GM18502 (cell line): Measurements from ENCODE around the gene FOXF1.

Source experiments
- ATAC-seq: cut with Tn5 transposase; IDR thresholded peaks from one replicate; pipeline ENCODE4 v1.9.1; 2021; ENCODE audit warnings: mild to moderate bottlenecking; ENCODE audit not compliant: unreplicated experiment, poor library complexity

The FOXF1 gene

DNA sequence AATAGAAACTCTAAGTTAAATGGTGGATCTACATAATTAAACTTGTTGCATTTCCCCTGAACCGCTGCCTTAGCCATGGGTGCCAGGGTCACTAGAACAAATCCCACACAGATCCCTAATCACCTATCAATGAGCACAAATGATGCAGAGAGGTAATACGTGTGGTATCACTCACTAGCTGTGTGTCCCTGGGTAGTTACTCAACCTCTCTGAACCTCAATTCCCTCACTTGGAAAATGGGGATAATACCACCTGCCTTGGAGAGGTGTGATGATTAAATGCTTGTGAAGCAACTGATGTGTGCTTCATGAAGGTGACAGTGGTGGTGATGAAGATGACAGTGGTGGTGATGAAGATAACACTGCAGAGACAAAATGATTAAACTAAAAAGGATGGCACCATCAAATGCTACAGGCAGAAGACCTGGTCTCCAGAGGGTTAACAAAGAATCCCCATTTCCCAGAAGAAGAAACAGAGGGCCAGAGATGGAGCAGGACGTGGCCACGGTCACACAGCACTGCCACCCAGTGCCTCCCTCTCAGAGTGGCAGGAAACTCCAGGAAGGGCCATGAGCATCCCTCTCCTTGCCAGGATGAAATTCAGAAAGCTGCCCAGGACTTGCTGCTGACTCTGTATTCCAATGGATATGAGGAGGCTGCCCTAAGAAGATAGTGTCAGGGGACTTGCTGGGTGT, 17.9 kb upstream of the FOXF1 start:
- ATAC-seq = no peak

DNA sequence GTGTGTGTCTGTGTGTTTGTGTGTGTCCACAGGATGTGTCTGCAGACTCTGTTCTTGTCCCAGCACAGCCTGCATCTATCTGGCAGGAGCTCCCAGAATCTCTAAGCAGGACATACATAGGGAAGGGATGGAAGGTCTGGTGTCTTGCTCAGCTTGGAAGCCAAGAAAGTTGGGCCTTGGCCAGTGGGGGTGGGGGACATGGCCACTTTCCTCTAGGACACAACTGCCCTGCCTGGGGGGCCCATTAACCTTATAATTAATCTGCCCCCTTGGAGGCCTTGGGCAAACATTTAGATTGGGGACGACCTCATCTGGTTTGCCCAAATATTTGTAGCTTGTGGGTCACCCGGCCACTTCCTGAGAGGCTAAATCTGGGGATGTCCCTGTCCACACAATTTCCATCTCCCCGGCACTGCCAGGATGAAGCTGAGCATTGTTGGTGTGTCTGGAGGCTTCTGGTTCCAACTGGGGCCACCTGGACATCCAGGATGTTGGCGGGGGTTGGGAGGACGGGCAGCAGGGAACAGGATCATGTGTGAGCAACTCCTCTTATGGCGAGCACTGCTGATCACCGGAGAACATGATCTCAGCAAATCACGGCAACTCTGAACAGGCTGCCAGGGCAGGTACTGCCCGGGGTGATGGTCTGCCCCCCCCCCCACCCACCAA, 17.2 kb upstream of the FOXF1 start:
- ATAC-seq = no peak

DNA sequence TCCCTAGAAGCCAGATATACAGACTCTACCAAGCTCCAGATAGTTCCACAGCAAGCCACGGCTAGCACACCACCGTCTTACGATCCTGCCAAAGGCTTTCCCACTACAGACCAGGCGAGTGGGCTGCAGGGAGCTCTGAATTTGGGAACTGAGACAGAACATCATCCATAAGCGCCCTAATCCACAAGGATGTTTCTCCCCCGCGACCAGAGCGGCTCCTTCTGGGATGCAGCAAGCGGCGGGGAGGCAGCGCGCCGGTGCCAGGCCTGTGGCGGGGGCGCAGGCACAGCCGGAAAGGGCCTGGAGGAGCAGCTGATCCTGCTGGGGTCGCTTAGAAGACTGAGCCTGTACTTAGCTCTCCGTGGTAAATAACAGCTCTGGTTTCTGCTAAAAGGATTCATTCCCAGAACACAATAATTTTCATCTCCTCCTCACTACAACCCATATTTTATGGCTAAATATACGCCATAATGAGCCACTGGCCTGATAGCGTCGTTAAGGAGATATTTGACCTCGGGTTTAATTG, 16.2 kb upstream of the FOXF1 start:
- no peak for ATAC-seq

DNA sequence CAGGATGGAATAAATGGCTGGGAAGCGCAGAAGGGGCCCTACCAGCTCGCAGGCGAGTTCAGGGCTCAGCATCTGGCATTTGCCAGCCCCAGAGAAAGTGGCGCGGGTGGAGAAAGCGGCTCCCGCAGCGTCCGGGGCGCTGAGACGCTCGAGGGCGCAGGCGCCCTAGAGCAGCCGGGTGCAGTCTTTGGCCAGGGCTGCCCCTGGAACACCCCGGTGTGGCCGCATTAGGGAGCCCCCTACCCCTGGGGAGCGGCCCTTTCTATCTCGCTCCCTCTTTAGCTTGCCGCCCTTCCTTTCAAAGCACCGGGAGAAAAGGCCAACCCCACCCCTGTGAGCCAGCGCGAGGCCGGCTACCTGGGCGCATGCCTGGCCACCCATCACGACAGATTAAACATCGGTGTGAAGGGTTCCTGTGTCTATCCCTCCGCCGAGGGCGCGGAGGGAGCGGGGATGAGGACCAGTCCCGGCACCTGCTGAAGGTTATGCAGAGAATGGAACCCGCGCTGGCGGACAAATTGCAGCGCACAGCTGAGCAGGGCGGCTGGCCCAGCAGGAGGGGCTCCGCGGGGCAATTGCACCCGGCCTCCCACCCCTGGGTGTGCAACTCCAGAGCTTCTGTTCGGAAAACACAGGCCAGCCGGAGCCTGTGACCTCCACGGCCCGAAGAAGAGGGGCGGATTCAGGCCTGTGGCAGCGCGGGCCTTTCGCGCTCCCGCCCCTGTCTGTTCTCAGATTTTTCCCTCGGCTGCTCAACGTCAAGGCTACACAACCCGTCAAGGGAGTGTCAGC, 15.6 kb upstream of the FOXF1 start:
- ATAC-seq = no peak

DNA sequence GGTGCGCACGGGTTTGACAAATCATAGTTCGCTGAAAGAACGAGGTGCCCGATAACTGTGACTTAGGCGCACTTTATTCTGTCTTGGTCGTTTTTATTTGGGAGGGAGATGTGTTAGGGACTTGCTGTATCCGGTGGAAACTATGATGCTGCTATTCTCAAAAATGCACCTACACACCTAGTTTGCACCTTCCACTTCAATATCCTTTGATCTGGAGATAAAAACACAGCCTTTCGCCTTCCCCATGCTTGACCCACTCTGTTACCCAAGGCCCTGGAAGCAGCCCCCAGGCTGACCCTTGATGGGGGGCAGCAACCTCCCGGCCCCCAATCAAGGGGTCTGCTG, 15.0 kb upstream of the FOXF1 start:
- ATAC-seq = no peak

DNA sequence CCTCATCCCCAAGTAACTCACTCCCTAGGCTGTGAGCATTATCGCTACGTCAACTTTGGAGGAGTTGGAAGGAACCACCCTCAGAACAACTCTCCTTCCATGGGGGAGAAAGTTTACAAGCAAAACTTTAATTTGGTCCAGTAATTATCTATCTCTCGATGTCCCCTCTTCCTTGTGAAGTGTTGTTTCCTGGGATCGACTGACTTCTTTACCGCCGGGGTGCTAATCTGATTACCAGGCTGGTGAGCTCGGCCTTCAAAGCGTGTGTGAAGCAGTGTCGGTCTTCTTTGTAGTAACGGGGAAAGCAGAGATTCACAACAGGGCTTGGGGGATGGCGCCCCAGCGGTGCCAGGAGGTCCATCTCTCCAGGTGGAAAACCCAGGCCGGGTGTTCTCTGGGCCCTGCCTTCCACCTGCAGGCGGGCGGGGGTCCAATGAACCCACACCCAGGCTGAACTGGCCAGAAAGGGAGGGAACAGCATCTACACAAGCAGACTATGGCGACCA, 14.5 kb upstream of the FOXF1 start:
- ATAC-seq = no peak

DNA sequence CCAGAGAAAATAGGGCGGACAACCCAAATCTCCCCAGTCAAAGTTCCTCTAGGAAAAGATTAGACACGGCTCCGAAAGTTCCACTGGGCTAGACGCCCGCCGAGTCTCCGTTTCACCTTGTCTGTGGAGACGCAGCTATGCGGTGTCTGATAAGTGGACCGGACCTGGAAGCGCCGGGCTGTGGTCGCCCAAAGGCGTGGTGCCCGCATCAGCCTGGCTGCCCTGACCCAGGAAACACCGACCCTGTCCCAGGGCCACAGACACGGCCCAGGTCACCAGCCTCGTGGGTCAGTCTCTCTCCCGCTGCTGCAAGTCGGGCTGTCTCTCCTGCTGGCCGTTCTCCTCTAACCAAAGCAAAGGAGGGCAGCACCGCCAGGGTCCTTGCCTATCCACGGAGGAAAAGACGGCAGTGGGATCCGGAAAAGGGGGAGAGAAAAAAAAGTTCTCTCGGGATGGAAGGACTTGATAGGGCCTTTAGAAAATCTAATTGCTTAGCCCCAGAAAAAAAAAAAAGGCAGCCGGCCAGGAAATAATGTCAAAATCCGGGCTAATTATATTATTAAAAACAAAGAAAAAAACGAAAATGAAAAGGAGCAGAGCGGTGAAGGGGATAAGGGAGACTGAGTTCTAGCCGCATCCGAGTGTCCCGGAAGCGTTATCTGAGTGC, 13.9 kb upstream of the FOXF1 start:
- ATAC-seq = no peak

DNA sequence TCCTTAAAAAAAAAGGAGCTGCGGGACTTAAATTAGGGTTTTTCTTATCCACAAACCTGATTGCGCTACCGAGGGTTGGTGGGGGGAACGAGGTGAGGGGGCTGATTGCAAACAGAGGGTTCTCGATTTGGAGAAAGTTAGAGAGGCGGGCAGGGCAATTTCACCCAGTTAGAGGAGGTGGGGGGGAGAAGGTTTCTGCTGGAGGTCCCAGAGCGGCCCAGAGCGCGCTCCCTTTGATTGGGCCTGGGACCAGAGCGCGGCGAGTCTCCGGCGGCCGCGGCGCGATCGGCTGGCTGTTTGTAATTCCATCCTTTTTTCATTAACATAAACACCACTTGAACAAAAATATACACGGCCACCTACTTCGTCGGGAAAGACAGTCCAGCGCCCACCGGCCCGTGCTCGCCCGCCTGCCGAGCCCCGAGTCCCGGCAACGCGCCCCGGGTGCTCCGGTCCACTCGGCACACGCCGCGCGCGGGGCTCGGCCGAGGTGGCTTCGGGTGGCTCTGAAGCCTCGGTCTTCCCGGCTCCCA, 13.3 kb upstream of the FOXF1 start:
- no peak for ATAC-seq

DNA sequence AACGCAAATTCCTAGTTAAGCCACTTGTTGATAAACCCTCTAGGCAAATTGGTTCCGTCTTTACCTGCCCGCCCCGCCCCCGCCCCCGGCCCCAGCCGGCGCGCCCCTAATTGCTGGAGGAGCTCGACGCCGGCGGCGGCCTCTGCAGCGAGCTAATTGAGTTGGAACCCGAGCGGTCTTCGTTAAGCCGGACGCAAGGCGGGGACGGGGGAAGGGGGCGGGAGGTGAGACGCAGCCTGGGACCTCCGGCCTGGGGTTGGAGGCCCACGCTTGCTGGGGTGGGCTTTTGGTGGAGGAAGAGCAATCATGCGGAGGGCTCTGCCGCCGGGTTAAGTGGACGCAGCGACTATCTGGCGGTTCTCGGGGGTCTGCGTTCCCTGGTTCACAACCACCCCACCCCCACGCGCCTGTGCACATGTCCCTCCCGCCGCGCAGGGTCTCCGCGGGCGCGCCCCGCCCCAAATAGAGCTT, 12.7 kb upstream of the FOXF1 start:
- no peak for ATAC-seq

DNA sequence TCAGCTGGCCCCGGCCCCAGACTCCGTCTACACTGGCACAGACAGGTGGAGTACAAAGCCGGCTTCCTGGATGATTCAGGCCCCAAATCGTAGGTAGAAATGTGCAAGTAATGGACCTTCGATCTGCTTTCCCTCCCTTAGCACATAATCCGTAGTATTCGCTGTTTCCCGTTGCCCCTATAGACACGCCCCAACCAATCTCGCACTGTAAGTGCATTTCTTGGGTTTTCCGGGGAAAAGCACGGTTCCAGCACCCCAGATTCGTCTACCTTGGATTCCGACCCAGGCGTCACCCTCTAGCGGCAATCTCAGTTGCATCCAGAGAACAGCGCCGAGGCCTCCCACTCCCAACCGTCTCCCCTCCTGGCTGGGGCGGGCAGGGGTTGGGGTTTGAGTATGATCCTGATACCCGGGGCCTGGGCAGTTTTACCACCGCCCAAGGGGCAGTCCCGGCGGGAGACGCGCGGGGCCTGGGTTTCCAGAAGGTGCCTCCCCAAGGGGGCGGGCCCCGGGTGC, 12.1 kb upstream of the FOXF1 start:
- ATAC-seq = no peak

DNA sequence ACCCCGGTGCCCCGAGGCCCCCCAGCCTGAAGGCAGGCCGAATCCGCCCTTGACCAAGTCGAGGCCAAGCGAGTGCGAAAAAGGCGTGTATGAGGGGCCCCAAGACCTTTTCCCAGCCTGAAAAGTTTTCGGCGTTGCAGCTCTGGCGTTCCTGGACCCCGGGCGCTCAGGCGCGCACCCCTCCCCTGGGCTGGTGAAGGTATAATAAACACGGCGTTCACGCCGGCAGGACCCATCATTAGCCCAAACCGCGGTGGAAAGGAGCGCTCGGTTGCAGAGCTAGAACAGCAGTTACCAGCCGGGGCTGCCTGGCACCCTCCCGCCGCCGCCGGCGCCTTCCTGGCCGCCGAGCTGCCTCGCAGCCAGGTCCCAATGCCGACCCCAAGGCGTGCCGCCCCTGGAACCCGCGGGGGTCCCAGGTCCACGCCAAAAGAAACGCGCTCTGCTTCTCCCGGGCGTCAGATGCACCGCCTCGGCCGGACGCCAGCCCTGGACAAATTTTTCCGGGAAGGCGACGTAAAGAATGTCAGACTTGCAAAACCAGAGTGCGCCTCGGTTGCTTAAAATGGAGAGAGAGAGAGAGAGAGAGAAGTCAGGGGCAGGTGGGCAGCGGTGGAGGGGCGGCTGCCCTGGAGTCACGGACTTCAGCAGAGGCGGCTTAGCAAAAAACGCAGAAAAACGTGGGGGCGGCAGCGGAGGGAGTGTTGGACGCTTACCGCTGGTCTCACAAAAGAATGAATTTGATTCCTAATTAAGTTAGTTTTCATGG, 11.5 kb upstream of the FOXF1 start:
- ATAC-seq = no peak

DNA sequence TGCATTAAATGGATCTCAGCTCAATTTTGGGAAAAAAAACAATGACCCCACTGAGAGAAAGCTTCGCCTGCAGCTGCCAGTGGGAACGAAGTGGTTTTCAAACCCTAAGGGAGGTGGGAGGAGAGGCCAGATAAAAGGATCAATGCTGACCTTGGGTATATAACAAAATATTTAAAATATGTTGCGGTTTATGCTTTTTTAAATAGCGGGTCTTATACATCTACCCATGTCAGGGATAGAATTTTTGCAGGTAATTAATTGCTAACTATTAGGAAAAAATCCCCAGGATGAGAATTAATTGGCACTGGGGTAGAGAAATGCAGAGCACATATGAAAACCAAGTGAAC, 10.9 kb upstream of the FOXF1 start:
- no peak for ATAC-seq

DNA sequence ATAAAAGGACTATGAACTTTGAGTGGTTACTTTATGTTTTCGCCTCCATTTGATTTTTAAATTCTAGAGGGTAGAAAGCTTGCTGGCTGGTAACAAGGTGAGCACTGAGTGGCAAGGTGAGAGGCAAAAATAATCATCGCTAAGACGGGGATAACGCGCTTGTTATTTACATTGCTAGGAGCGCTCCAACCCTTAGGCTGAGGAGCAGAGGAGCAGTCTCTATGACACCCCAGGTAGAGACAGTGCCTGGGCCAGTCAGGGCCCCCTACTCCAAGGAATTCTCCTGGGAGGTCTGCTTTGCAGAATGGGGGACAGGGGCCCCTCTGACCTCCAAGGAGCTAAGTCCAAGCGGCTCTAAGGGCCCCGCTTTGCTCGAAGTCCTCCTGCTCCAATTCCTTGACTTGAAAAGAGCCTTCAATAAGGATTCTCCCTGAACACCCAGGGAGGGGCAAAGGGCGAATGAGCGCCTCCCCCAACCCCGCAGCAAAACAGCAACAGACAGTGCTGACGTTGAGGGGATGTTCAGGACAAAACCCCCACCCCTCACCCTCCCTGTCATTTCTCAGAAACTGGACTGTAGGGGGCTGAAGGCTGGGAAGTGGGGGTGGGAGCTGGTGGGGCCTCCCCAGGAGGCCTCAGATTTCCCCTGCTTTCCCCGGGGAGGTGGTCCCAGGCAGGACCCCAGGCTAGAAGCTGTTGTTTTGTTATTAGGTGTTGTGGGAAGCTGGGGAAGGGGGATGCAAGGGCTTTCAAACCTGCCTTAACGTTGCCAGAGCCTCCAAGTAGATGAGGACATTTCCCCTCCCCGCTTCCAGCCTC, 10.2 kb upstream of the FOXF1 start:
- no peak for ATAC-seq

DNA sequence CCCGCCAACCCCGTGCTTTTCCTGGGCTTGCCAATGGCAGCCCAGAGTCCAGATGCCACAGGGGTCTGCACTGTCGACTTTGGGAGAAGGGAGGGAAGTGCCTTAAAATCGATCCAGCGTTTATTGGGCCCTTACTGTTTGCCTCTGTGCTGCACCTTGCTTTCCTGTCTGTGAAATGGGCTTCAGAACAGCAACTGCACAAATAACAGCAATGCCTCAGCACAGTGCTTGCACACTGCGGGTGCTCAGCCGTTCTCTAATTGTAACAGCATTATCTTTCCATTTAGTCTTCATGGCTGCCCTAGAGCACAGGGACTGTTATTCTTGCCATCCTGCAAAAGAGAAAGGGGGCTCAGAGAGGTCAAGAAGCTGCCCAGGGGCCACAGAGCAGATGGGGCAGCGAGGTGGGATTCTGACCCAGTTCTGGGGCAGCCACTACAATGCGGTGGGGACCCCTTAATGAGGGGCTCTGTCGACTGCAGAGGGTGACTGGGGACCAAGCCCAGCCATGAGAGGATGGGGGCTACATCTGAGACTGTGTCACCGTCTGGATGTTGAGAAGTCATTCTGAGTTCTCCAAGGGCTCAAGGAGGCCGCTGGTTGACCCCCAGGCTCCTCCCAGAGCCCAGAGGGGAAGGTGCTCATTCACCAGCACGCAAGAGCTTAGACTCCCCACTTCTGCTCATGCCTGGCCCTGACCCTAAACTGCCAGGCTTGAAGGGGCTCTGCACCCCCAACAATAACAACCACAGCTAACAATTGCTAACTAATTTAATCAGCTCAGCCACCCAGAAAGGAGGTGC, 9.4 kb upstream of the FOXF1 start:
- ATAC-seq = no peak

DNA sequence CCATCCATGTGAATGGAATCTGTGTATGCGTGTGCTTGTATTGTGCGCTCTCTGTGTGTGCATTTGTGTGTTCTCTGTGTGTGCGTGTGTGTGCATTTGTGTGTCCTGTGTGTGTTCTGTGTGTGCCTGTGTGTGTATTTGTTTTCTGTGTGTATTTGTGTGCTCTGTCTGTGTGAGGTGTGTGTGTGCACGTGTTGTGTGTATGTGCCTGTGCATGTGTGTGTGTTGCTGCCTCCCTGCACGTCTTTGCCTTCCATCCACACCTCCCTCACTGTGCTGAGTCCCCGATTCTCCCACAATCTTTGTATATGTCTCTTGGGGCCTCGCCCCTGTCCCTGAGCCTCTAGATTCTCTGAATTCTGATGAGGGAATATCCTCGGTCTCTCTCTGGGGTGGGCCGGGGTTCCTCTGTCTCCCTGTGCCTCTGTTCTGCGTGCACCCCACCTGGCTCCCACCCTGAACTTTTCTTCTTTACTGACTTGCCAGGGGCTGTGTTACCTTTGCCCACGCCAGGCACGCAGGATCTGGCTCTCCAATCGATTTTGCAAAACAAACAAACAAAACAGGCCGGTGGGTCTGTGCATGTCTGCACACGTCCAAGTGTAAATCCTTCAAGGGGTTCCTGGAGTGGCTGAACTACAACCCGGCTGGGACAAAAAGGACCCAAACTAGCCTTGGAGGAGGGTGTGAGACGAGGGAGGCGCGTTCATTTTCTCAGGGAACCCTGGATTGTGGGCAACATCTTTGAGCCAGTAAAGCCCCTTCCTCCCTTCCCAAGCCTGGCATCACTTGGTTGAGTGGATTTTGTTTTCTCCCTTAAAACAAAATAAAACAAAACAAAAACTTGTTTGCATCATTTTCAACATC, 8.1 kb upstream of the FOXF1 start:
- ATAC-seq = no peak

DNA sequence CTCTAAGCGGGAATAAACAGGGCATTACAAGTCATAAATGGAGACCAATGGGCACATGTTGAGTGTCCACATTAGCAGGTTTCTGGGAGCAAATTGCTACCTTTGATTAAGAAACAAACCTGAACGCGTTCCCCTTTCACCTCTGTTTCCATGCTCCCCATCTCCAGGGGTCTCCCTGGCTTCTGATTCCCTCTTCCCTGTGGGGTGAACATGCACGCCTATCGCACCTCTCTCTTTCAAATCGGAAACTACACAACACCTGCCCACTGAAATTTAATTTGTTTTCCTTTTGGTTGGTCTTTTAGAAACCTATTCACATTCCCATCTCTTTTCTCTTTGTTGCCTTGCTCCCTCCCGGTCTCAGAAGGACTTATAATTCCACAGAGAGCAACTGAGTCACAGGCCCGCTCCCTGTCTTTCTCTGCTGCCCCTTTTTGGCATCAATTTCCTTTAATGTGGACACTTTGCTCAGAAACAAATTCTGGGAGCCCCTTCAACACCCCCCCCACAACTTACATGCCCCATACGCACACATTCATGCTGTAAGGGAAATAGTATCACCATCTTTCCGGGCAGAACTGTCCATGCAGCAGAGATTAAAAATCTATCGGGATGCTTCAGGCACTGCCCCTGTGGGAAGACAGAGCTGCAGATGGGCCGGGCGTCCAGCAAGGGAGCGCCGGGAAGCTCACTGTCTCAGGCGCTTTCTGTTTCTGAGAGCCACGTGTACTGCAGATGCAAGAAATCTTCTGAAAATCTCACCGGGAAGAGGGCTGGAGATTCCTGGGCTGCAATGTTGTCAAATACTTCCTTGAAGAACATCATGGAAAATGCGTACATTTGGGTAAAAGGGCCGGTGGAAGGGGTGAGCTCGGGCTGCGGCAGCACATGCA, 7.2 kb upstream of the FOXF1 start:
- no peak for ATAC-seq
